ENCODE data around the gene CLEC20A. TPM values are rescaled to one million over a fixed set of nuclear protein-coding genes. Genes with fewer than 3 reads are reported as not detected.

The CLEC20A gene
- total RNA-seq, 1 experiment from 2014 or later: not detected

GRCh38 chr1:178509414-178510007 lies 12.7 kb upstream of the CLEC20A start:
- Histone ChIP-seq H3K27me3 (ENCODE audit: low read length) (no peaks in the 10 kb centered on the region), H3K4me1 (ENCODE audit: insufficient read depth, low read length) (no peaks in the 10 kb centered on the region), H3K9me3 (ENCODE audit: low read length) (no peaks in the 10 kb centered on the region), H3K4me2 (ENCODE audit: low read length) (no peak overlapping the region), H3K27ac (ENCODE audit: low read length) (no peak overlapping the region), H3K36me3 (ENCODE audit: low read depth, low read length) (no peaks in the 10 kb centered on the region), H3K4me3 (ENCODE audit: low read length) (no peak overlapping the region), H3K9ac (ENCODE audit: low read length) (no peak overlapping the region), H4K20me1 (ENCODE audit: low read length) (no peaks in the 10 kb centered on the region), H3K9me2 (replicated peaks; ENCODE audit: low read length) (no peaks in the 10 kb centered on the region), H2AFZ (ENCODE audit: low read length) (no peak overlapping the region), H3K79me2 (ENCODE audit: low read length) (no peaks in the 10 kb centered on the region), H3F3A (ENCODE audit: low read length, unreplicated experiment) (no peaks in the 10 kb centered on the region)
- intact Hi-C loops (cut with micrococcal nuclease): no loop called here
- BruUV-seq (replicated peaks): no TSS peak
- ATAC-seq: no peak
- TF ChIP-seq EZH2phosphoT487 (IDR thresholded peaks at IDR 0.05; ENCODE audit: borderline replicate concordance, low read length) (no peak), EZH2 (IDR thresholded peaks at IDR 0.05; ENCODE audit: low read length, unreplicated experiment) (no peak), CTCF (conservative IDR thresholded peaks at IDR 0.05; ENCODE audit: low read depth, low read length) (no peak)
- ChIA-PET POLR2A (ENCODE audit: unreplicated experiment) (no interaction called here), CTCF (no interaction called here)
- DNase-seq: no peak

GRCh38 chr1:178506669-178507068 lies 9.9 kb upstream of the CLEC20A start:
- H3K9me3 ChIP-seq (ENCODE audit: low read length): no peaks in the 10 kb centered on the region
- ATAC-seq (no peak), DNase-seq (no peak)
- TF ChIP-seq EZH2phosphoT487 (IDR thresholded peaks at IDR 0.05; ENCODE audit: borderline replicate concordance, low read length) (no peak), EZH2 (IDR thresholded peaks at IDR 0.05; ENCODE audit: low read length, unreplicated experiment) (no peak), CTCF (conservative IDR thresholded peaks at IDR 0.05; ENCODE audit: low read depth, low read length) (no peak)
- H3K27ac ChIP-seq (ENCODE audit: low read length): no peak overlapping the region
- ChIA-PET POLR2A (ENCODE audit: unreplicated experiment) (no interaction called here), CTCF (no interaction called here)
- no peaks in the 10 kb centered on the region for H3K9me2 ChIP-seq (replicated peaks; ENCODE audit: low read length)
- H2AFZ ChIP-seq (ENCODE audit: low read length): no peak overlapping the region
- no peaks in the 10 kb centered on the region for H4K20me1 ChIP-seq (ENCODE audit: low read length)
- no peak overlapping the region for H3K4me3 ChIP-seq (ENCODE audit: low read length)
- H3K79me2 ChIP-seq (ENCODE audit: low read length): no peaks in the 10 kb centered on the region
- no peaks in the 10 kb centered on the region for H3K4me1 ChIP-seq (ENCODE audit: insufficient read depth, low read length)
- intact Hi-C loops (cut with micrococcal nuclease): no loop called here
- no TSS peak for BruUV-seq (replicated peaks)
- H3K36me3 ChIP-seq (ENCODE audit: low read depth, low read length): no peaks in the 10 kb centered on the region
- no peaks in the 10 kb centered on the region for H3F3A ChIP-seq (ENCODE audit: low read length, unreplicated experiment)
- no peak overlapping the region for H3K9ac ChIP-seq (ENCODE audit: low read length)
- no peaks in the 10 kb centered on the region for H3K27me3 ChIP-seq (ENCODE audit: low read length)
- H3K4me2 ChIP-seq (ENCODE audit: low read length): no peak overlapping the region

- Histone ChIP-seq H3K9me3 (ENCODE audit: low read length) (no peaks in the 10 kb centered on the region), H3K4me2 (ENCODE audit: low read length) (no peak overlapping the region), H4K20me1 (ENCODE audit: low read length) (no peaks in the 10 kb centered on the region), H3K9ac (ENCODE audit: low read length) (no peak overlapping the region), H3F3A (ENCODE audit: low read length, unreplicated experiment) (no peaks in the 10 kb centered on the region), H3K4me1 (ENCODE audit: insufficient read depth, low read length) (no peaks in the 10 kb centered on the region), H3K27me3 (ENCODE audit: low read length) (no peaks in the 10 kb centered on the region), H3K79me2 (ENCODE audit: low read length) (no peaks in the 10 kb centered on the region), H3K27ac (ENCODE audit: low read length) (no peak overlapping the region), H3K4me3 (ENCODE audit: low read length) (no peak overlapping the region), H3K36me3 (ENCODE audit: low read depth, low read length) (no peaks in the 10 kb centered on the region), H3K9me2 (replicated peaks; ENCODE audit: low read length) (no peaks in the 10 kb centered on the region), H2AFZ (ENCODE audit: low read length) (no peak overlapping the region)
- DNase-seq: no peak
- ChIA-PET CTCF (no interaction called here), POLR2A (ENCODE audit: unreplicated experiment) (no interaction called here)
- BruUV-seq (replicated peaks): no TSS peak
- TF ChIP-seq EZH2 (IDR thresholded peaks at IDR 0.05; ENCODE audit: low read length, unreplicated experiment) (no peak), CTCF (conservative IDR thresholded peaks at IDR 0.05; ENCODE audit: low read depth, low read length) (no peak), EZH2phosphoT487 (IDR thresholded peaks at IDR 0.05; ENCODE audit: borderline replicate concordance, low read length) (no peak)
- intact Hi-C loops (cut with micrococcal nuclease): no loop called here
- ATAC-seq: no peak
Measured at GRCh38 chr1:178506177-178506576, 9.4 kb upstream of the CLEC20A start.

All from PC-3 (cell line).